DMS153 (cell line): ENCODE results near the gene TMPRSS5.

Experiments
- DNase-seq: peaks from one replicate; lab custom pipeline; 2025; lab: John Stamatoyannopoulos, UW

TMPRSS5 gene

DNA sequence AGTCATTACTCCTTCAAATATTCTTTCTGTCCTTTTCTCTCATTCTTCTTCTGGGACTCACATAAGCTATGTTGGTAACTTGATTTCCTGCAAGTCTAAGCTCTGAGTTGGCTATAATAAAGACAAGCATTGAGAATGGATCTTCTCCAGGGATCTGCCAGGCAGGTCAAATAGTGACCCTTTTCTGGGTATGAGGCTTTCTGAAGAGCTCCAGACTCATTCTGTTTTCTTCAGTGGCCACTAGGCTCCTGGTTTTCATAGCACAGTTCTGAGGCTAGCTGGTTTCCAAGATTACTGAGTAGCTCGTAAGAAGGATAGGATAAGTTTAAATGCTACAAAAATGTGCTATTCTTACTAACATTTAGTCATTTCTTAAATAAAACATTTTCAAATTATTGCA is 38.3 kb downstream of the TMPRSS5 start:
- DNase-seq: no peak

DNA sequence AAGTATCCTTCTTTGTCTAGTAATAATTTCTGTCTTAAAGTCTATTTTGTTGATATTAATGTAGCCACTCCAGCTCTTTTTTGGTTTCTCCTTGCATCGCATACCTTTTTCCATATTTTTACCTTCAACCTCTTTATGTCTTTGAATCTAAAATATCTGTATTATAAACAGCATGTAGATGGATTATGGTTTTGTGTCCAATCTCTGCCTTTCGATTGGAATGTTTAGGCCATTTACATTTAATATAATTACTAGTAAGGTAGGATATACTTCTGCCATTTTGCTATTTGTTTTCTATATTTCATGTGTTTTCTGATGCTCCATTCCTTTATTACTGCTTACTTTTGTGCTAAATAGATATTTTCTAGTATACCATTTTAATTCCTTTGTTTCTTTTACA is 39.5 kb downstream of the TMPRSS5 start:
- no peak for DNase-seq

DNA sequence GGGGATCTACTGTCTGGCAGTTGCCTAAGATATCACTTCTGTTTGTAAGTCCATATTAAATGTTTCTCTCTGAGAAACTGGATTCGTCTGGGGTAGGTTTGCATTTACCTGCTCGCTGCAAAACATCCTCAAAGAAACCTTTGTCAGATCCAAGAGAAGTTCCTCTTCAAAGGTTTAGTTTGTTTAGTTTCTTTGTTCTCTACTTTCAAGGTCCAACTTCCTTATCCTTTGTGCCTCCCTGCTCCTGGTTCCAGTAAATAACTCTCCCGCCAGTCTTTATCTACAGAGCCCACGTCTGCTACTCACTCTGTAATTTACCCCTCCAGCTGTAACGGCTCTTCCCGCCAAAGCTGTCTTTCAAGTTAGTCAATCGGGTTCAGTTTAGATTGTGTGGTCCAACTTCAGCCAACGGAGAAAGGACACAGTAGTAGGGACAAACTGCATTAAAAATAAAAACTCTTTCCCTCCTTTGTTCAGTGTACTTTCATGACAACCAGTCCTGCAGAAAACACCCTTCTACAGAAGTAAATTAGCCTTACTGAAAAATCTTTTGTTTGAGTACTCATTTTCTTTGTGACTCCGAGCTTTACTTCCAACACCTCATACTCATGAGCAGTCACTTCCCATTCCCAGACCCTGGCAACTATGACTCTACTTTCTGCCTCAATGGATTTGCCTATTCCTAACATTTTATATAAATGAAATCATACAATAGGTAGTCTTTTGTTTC is 41.0 kb downstream of the TMPRSS5 start:
- no peak for DNase-seq

DNA sequence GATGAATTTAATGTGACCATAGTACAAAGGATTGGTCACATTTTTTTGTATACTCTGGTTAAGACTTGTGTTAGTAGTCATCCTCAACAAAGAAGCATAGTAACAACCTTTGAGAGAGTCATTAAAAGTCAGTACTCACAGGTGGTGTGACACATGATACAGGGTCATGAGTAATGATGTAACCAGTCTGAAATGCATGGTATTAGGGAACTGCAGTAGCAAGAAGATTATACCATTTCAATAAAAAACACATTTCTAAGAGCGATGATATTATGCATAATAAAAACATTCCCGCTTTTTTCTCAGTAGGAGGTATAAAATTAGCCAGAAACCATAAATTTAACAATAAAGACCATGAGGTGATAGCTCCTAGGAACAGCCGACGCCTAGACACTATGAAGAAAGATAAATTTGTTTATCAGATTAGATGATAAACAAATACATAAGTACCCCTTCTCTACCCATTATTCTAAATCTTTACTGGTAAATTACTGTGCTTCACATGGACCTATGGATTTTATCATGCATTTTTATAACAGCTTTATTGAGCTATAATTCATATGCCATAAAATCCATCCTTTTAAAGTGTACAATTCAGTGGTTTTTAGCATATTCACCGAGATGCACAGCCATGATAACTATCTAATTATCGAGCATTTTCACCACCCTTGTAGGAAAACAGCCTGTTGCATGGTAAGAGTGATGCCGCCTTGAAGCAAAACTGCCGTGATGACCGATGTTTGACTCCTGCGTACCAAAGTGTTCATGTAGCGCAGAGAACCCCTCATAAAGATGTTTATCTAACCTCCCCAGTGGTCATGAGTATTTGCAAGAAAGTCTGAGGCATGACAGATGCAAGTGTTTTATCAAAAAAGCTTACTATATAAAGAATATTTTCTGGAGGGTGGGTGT is 41.8 kb downstream of the TMPRSS5 start:
- DNase-seq: no peak

DNA sequence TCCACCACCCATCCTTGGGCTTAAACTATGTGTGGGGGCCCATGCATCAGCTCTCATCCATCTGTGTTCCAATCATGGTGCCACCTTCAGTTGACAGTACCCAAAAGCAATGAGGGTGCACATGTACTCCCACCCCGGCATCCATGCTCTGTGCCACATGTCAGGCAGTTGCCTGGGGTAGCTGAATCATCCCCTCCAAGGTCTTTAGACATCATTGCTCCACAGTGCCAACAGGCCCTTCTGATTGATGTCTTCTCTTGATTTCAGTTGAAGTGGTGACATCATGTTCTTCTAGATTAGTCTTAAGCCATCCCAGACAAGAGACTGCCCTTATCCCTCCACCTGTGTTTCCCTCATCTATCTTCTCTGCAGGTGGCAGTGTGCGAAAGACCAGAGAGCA is 42.5 kb downstream of the TMPRSS5 start:
- DNase-seq: no peak

DNA sequence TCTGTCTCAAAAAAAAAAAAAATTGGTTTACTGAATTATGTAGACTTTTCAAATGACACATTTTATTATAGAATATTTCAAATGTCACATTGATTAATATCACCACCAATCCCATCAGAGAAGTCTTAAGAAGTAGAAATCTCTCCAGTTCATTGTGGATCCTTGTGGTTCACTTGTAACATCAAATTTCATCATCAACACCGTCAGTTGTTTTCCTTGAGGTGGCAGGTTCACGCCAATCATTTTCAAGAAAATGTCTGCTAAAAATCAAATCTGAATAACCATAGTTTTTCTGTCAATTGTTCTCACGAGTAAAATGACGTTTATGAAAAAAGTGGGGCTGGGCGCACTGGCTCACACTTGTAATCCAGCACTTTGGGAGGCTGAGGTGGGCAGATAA is 50.3 kb downstream of the TMPRSS5 start:
- DNase-seq: no peak

DNA sequence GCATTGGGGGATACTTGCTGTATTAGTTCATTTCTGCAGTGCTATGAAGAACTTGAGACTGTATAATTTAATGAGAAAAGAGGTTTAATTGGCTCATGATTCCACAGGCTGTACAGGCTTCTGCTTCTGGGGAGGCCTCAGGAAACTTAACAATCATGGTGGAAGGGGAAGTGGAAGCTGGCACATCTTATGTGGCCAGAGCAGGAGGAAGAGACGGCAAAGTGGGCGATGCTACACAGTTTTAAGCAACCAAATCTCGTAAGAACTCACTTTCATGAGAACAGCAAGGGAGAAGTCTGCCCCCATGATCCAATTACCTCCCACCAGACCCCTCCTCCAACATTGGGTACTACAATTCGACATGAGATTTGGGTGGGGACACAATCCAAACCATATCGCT is 55.1 kb downstream of the TMPRSS5 start:
- DNase-seq: no peak

DNA sequence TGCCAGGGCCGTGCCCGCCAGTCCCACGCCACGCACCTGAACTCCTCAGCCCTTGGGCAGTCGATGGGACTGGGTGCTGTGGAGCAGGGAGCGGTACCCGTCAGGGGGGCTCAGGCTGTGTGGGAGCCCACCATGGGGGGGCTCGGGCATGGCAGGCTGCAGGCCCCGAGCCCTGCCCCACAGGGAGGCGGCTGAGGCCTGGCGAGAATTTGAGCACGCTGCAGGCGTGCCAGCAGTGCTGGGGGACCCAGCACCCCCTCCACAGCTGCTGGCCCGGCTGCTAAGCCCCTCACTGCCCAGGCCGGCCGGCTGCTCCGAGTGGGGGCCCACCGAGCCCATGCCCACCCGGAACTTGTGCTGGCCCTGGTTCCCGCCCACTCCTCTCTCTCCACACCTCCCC is 56.8 kb downstream of the TMPRSS5 start:
- no peak for DNase-seq

DNA sequence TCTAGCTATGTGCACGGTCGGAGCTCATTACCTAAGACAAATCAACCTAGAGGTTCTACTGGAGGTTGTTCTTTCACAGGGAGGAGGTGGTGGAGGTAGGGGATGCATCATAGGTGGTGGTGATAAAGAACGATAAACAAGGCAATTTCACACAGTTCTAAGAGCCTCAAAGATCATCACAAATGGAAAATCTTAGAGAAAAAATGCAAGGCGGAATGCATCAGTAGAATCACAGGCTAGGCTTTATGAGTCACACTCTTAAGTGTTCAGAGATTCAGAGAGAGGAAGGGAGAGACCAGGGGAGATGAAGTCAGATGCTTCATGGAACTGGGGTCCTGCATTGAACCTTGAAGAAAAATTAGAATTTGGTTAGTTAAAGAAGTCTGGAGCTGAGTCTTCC is 58.3 kb downstream of the TMPRSS5 start:
- DNase-seq: no peak

DNA sequence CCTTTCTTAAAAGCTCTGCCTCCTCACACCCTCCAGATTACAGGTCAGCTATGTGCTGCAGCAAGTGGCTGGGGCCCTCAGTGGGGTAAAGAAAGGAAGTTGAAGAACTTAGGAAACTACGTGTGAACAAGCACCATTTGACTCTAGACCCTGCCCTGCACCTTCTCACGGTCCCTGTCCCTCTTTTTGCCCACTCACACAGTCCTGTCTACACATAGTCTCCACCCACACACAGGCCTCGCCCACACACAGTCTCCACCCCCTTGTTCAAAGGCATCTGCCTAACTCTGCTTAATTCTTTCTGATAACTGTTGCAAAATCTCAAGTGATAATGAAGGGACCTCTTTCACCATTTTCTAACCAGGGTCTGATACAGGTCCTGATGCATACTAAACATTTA is 59.0 kb downstream of the TMPRSS5 start:
- no peak for DNase-seq

DNA sequence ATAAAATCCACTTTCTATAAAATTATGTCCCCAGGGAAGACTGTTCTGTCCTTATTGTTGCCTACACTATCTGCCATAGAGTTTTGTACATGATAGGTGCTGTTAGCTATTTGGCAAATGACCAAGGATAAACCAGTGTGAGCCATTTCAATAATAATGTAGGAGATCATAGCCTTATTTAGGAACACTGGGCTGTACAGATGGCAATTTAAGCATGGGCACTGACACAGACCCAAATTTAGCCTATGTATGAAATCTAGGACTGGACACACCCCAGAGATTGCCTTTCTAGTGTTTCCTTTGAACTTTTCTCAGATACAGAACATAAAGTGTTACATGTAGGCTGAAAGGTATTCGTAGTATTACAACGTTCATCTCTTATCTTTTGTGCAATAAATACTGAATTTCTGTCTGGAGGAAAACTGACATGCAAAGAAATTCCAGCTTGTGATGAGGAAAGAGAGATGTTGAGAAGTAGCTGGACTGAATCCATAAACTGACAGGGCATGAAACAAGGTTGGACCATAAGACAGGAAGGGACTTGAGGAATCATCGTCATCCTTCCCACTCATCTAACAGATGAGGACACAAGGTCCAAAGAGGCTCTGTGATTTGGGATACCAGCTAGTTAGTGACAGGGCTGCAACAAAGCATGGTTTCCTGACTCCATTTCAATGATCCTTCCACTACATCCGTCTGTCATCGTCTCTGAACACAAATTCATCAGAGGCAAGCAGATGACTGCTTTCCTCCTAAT is 60.3 kb downstream of the TMPRSS5 start:
- no peak for DNase-seq

DNA sequence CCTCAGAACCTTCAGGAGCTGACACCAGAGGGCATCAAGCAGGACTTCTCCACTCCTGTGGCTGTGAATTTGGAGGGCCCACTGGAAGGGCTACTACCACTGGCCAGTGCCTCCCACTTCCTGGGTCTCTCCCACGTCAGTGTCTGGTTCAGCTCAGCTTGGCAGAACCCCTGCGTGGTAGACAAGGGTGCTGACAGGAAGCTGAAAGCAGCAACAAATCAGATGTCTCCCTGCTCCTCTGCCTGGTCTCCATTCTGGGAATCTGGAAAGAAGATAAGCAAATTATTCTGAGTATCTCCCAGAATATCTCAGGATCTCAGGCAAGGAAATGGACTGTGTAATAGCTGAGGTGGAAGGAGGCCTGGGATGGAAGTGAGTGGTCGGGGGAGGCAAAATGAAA is 61.5 kb downstream of the TMPRSS5 start:
- no peak for DNase-seq

DNA sequence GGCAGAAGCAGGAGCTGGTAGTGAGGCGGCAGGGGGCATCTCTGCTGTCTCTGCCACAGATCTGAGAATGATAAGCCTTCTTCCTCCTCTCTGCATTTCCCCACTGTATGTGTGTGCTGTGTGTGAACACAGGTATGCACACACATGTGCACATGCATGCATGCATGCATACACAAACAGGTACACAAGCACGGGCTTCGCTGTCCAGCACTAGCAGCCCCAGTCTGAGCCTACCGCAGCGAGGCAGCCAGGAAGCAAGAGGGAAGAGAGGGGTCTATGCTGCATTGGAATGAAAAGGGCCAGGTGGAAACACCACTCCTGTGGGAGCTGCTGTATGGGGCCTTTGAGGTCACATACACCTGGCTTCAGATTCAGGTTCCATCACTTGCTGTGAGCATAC is 62.4 kb downstream of the TMPRSS5 start:
- DNase-seq: no peak

DNA sequence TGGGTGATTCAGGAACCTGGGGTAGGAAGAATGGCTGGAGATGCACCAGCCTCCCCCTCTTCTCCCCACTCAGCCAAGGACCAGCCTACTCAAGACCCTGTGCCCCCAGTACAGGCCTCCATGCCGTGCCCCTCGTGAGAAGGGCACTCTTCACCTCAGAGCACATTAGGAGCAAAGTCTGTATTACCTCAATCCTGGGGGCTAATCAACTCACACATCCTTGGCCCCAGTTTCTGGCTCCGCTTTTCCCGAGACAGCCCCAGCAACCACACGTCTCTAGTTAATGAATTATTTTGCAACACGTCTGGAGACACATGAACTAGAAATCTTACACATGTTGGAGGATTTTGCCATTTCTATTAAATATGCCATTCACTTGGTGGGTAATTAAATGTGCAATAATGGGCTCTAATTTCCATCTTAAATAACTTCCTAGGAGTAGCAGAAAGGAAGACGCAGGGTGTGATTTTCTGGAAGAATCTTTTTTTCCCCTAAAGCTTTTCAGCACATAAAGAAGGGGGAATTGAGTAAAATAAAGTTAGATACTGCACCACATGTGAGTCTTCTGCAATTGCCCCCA is 63.0 kb downstream of the TMPRSS5 start:
- DNase-seq: no peak

DNA sequence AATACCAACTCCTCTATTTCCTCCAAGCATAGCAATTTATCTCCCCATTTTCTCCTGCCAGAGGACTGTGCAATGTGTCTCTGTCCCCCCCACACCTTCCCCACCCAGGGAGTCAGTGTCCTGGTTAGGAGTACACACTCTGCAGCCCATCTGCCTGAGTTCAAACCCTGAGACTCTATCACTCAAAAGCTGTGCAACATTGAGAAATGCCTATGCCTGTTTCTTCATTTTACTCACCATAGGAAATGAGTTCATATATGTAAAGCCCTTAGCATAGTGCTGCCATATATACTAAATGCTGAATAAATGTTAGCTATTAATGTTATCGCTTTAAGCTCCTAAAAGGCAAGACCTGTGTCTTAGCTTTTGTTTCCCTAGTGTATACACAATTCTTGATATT is 64.0 kb downstream of the TMPRSS5 start:
- DNase-seq: no peak

DNA sequence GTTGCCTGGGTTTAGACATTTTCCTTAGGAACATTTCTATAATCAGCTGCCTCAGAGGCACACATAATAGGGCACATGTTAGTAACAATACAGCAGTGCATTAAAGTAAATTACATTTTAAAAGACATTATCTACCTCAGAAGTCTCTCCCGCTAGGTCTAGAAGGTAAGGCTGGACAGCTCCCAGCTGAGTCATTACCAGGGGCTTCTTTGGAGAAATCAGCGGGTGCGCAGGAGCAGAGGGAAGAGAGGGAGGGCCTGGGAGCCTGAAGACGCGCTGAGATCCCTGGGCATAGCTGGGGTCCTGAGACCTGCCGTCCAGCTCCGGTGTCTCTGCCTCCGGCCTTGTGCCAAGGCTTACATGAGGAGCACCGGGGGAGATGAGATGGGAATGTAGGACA is 67.7 kb downstream of the TMPRSS5 start:
- DNase-seq: no peak

DNA sequence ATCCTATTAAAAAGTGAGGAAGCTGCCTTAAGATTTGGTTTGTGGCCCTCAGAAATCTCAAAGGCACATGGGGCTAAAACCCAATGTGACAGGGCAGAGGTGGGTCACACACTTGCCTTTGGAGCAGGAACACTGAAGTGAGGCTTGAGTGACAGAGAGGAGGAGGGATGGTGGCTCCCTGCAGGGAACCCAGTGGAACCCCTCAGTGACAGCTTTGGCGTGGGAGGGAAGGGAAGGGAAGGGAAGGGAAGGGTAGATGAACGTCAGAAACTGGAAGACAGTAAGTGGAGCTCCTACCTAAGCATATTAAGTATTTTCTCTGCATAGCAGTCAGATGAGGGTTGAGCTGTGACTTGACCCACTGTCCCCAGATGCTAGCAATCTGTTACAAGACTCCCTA is 68.5 kb downstream of the TMPRSS5 start:
- no peak for DNase-seq
